NCI-H146 treated with DMSO at 0.1 percent for 48 hours (cell line): ENCODE results near the gene ANKRD18A.

Source experiments
- DNase-seq: peaks from one replicate; lab custom pipeline; 2025; ENCODE audit not compliant: unreplicated experiment; lab: John Stamatoyannopoulos, UW

The ANKRD18A gene

DNA sequence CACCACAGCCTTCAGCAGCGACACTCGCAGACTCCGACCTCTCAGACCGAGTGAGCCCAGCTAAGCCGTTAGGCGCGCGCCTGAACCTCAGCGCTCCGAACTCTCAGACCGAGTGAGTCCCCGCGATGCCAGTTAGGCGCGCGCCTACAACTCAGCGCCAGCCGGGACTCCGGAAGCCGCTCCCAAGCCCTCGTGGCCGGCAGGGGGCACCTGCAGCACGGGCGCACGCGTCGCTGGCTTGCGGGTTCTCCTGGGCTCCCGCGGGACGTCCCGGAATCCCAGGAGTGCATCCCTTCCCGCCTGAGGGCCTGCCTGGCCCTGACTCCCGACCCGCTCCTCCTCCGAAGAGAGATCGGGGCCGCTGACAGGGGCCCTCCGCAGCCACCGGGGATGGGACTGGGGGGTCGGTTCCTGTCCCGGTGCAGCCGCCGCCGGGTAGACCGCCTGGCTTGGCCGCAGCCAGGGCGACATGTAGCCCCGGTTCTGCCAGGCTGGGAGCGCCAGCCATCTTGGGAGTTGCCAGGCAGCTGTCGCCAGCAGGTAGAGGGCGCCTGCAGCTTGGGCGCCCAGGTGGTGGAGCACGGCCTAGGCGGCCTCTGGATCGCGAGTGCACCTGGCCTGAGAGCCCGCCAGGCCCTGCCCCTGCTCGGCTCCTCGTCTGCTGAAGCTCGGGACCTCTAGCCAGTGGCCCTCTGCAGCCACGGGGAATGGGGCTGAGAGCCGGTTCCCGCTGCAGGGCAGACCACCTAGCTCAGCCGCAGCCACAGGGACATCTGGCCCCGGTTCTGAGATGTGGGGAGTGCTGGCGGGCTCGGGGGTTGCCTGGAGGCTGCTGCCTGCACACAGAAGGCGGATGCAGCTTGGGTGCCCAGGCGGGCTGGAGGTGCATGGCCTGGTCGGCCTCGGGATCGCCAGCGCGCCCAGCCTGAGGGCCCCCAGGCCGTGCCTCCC, at the start of gene ANKRD18A:
Gene ANKRD18A, minus strand, starts transcription at position 114 of the 951 bp plus-strand sequence. CDS start 311 bp downstream, outside the sequence.
- DNase-seq: peak; percentile 81

DNA sequence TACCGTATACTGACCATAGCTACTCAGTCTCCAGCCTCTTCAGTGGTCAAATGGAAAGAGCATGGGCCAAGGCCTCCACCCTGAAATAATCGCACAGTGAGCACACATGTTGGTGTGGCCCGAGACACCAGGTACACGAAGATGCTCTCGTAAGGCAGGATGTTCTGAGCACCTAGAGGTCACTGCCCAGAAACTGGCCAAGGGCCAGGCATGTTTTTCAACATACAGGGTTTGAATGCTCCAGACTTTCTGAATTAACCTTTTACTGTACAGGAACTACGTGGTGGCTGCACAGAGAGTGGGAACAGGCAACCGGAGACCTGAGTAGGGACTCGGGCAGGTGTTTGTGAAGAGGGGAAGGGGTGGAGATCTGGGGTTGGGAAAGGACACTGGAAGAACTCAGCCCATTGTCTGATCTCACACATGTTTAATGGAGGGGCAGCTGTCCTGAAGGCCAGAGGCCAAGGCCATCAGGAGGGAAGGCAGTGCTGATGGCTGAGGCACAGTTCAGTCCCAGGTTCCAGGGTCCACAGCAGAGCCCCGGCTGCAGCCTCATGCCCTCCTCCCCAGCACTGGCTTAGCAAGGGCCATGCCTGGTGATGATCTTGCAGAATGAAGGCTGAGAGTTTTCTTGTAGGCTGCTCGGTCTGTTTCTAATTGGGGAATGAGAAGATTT, 48.5 kb upstream of the ANKRD18A start:
- DNase-seq: no peak

DNA sequence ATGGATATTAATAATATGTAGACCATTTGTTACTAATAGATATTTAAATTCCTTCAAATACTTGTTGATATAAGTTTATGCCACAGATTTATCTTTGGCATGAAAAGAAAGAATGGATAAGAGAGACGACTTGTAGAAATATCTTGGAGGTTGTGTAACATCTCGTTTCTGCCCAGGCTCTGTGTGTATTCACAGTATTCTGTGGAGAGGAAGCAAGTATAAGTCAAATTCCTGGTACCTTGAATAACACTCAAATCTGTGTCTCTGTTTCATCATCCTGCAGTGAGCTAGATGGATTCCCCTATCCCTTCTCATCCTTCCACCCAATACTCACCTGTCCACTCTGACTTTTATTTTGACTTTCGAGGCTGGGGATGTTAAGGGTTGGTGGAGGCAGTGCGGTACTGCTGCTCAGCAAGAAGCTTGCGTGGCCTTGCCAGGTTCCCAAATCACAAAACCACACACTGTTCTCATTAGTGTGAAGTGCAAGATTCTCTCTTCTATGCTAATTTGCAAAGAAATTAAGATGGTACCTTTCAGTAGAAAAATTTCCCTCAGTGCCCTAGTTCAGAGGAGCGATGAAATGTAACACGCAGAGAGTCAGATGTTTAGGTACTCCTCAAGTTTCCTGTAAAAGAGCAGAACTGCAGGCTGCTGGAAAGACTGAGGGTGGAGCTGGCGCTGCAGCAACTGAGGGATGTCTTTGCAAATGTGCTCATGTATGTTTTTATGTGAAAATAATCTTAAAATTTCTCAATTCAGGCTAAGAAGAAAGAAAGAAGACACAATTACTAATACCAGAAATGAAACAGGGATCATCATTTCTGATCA, 42.6 kb upstream of the ANKRD18A start:
- no peak for DNase-seq

DNA sequence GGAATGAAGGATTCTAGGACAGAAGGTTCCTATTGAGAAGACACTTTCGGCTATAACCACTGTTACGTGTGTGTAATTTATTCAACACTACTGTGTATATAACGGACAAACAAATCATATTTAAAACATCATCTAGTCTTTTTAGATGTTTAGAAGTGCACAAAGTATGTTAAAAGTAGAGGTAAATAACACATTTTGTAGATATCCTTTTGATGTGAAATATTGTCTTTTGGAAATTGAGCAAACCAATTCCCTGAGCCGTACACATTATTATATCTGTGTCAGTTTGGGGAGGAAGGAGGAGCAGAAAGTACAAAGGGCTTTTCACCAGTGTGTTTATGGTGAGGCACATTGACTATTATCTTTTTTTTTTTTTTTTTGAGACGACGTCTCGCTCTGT, 39.1 kb upstream of the ANKRD18A start:
- no peak for DNase-seq

DNA sequence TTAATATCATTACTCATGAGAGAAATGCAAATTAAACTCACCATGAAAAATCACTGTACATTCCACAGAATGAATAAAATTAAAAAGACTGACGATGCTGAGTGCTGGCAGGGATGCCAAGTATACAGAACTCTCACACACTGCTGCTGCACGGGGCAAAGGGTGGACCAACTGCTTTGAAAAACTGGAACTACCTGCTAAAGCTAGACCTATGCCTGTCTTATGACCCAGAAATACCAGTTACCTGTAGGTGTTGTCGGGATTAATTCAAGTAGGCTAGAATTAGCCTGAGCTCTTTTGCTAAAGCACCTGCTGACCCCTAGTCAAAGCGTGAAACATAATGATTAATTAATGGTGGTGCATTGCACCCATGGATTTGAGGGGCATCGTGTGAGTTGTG, 36.5 kb upstream of the ANKRD18A start:
- no peak for DNase-seq

DNA sequence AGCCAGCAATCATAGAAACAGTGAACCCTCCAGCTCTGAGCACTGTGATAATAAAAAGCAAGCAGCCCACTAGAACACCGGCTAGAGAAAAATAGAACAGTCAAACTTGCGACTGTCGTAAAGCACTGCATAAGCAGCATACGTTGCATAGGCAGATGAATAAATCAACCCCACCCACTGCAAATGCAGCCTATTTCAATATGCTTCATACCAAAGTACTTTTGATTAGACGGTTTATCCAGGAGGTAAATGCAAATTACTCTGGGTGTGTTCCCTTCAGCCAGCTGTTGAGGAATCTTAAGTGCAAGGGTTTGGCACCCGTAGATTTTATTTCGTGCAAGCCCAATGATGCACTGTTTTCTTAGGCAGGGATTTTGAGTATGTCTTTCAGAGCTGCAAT, 32.1 kb upstream of the ANKRD18A start:
- DNase-seq: no peak

DNA sequence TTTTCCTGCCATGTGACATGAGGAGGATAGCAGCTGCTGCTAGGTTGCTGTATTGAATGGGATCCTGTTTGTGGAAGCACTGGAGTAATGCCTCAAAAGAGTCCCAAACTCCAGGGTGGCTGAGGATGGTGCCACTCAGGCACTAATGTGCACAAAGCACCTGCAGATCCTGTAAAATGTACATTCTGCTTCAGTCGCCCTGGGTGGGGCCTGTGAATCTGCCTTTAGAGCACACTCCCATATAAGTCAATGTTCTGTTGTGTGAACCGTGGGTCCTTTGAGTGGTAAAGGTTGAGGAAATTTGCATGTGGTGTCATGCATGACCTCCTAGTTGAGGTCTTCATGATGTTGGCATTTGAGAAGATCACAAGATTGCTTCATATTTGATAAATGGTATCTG, 31.6 kb upstream of the ANKRD18A start:
- DNase-seq: no peak

DNA sequence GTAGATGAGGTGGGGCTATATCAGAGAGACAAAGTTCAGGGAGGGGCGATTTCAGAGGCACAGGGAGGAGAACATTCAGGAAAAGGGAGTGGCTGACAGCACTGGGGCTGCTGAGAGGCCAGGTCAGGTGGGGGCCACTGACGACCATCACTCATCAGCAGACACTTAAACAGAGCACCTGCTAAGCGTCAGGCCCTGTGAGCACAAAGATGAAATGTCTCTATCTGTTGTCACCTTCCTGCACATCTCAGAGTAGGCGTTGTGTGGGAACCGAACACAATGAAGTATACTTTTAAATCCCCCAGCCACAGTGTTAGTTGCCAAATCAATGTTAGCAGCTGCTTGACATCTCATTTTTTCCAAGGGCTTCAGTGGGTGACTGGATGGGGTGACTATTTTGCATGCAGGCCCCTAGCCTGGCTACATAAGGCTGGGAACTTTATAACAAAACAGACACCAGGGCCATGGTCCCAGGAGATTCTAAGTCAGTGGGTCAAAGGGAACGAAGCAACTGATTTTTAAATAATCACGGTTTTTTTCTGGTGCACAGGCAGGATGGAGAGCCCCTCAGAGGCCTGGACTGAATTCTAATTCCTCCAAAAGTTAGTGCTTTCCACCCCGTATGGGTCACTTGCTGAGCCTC, 31.1 kb upstream of the ANKRD18A start:
- no peak for DNase-seq

DNA sequence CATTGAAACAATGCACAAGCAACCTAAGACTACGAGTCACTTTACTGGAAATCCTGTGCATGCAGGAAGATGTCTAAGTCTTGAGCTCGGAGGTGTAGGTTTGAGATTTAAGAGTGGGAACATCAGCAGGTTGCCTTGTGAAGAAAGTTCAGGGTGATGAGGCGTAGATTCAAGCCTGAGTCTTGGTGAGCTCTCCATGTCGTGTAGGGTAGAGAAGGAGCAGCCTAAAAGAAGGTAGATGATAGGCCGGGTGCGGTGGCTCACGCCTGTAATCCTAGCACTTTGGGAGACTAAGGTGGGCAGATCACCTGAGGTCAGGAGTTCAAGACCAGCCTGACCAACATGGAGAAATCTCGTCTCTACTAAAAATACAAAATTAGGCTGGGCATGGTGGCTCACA, 30.2 kb upstream of the ANKRD18A start:
- DNase-seq: no peak

DNA sequence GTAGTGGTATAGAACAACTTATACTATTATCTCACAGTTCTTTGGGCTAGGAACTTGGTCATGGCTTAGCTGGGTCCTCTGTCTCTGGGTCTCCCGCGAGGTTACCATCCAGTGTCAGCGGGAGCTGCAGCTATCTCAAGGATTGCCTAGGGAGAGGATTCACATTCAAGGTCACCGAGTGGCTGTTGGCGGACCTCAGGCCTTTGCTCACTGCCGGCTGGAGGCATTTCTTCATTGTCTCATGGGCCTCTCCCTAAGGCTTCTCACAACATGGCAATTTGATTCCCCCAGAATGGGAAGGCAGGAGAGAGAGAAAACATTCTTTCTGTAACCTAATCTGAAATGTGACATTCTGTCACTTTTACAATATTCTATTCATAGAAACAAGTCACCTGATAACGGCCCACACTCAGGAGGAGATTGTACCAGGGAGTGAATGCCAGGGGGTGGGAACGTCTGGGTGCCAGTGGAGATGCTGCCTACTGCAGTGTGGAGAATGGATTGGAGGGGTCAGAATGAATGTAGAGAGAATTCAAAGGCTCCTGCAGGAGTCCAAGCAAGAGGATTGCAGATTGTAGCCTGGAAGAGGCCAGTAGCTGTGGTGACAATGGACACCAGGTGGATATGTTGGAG, 29.5 kb upstream of the ANKRD18A start:
- no peak for DNase-seq

DNA sequence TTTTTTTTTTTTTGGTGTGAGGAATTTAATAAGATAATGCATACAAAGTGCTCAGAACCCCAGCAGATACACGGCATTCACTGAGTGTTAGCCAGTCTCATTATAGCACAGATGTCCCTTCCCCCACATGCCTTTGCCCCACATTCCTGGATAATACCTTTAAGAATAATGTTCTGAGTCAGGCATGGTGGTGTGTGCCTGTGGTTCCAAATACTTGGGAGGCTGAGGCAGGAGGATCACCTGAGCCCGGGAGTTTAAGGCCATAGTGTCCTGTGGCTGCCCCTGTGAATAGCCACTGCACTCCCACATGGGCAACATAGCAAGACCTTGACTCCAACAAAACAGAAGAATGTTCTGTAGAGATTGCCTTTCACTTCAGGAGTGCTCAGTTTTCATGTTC, 24.2 kb upstream of the ANKRD18A start:
- no peak for DNase-seq

DNA sequence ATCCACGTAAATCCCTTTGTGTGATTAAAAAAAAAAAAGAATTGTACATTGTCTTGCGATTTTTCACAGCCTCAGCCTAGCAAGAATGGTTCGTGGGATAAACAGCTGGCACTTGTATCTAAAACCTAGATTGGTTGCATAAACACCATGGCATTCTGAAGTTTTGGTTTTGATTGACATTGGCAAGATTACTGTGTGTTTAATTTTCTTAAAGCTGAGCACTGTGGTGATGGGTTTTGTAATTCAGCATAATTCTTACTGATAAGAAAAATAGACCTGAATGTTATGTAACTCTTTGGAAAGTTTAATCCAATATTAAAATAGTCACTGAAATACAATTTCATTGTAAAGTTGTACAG, 23.4 kb upstream of the ANKRD18A start:
- DNase-seq: no peak

DNA sequence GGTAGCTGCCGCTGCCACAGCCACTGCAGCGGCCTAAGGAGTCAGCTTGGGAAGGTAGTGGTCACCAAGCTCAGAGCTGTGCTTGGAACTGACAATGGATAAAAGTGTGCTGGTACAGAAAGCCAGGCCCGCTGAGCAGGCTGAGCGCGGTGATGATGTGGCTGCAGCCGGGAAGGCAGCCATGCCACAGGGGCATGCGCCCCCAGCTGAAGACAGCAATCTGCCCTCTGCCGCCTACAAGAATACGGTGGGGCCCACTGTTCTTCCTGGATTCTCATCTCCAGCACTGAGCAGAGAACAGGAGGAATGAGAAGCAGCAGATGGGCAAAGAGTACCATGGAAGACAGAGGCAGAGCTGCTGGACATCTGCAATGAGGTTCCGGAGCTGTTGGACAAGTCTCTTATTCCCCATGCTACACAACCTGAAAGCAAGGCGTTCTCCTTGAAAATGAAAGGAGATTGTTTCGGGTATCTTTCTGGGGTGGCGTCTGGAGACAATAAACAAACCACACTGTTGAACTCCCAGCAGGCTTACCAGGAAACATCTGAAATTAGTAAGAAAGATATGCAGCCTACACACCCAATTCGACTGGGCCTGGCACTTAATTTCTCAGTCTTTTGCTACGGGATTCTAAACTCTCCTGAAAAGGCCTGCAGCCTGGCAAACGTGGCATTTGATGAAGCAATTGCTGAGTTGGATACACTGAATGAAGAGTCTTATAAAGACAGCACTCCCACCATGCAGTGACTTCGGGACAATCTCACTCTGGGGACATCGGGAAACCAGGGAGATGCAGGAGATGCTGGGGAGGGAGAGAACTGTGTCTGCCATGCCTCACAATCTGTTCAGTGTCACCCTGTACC, 22.8 kb upstream of the ANKRD18A start:
- no peak for DNase-seq

DNA sequence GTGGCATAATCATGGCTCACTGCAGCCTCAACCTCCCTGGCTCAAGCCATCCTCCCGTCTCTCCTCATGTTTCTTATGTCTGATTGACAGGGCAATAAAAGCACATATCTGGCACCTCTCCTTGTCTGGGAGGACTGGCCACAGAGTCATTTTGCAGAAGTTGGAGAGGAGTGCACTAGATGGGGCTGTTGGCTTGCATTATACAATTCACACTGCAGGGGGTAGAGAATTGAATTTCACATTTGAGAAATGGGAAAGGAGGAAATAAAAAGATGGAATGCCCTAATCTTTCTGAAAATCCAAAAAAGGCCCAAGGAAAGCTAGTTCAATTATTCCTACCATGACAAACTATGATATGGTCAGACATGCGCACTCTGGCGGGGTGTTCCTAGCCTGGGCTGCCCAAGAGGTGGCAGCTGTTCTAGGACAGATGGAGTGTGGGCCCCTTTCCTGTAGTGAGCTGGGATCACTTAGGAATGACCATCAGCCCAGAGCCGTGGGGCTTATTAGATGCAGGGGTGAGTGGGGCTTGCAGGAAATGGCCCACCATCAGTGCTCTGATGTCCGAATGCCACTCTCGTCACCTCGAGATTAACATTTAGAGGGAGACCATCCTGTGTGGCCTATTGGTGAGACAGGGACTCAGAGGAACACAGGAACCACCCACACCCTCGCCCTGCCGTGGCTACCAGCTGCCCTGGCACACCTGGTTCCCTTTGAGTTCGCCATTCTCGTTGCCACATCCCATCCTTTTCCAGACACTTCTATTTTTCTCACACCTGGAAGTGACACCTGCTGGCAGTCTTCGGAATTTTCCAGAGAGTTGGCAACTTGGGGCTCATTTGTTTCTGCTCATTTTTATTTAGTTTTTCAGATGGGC, 21.8 kb upstream of the ANKRD18A start:
- DNase-seq: peak; percentile 64

DNA sequence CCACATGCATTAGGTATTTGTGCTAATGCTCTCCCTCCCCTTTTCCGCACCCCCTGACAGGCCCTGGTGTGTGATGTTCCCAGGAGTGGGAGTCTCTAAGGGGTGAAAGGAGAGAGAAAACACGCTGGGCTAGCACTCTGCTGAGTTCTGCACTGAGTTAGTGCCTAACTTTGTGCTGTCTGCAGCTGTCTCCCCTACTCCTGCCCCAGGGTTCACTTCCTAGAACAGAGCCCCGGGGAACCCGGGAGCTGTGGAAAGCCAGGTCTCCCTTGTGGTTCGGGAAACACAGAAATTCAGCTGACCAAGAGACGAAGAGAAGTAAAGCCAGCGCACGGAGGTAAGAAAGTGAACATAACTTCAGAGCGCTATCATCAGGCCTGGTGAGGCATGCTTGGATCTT, 20.7 kb upstream of the ANKRD18A start:
- DNase-seq: no peak

DNA sequence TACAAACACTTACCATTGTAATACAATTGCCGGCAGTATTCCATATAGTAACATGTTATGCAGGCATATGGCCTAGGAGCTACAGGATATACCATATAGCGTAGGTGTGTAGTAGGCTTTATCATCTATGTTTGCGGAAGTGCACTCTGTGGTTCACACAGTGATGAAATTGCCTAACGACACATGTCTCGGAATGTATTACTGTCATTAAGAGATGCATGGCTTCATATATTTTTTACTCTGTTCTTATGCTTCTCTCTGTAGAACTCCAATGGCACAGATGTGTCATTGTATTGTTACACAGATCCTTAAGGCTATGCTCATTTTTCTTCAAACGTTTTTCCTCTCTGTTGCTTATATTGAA, 19.2 kb upstream of the ANKRD18A start:
- no peak for DNase-seq

DNA sequence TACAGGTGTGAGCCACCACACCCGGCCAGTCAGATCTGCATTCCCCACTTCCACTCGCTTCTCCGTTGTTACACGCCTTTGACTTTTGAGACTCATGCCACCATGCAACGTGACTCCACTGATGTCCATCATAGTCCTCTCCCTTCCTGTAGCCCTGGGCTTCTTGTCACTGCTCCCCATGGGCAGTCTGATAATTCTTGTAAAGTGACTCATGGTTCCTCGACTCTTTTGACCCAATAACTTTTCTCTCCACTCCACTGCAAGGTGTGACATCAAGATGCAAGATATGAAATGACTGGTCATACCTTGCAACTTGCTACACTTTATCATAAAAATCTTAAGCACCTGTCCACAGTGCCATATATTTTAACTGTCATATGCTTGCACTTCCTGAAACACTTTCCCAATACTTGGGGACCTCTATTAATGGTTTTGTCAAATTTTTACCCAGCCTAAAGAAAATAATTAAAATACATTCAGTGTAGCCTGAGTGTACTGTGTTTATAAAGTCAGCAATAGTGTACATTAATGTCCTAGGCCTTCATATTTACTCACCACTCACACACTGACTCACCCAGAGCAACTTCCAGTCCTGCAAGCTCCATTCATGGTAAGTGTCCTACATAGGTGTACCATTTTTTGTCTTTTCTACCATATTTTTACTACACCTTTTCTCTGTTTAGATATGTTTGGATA, 18.6 kb upstream of the ANKRD18A start:
- no peak for DNase-seq

DNA sequence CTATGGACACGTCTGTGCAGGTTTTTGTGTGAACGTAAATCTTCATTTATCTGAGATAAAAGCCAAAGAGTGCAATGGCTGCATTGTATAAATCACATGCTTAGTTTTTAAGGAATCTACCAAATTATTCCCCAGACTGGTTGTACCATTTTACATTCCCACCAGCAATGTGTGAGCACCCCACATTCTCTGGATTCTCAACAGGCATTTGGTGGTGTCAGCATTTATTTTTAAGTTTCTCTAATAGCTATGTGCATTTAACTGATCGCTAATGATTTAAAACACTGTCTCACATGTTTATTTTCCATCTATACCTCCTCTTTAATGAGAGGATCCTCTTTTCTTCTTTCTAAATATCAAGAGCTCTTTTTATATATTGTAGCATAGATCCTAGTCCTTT, 13.9 kb upstream of the ANKRD18A start:
- no peak for DNase-seq
